B cell (primary cell): ENCODE results near the gene DAGLB. TPM values are rescaled to one million over a fixed set of nuclear protein-coding genes. Genes with fewer than 3 reads are reported as not detected.
"Not testable (repeated sequence)": the region's sequence is repeated elsewhere in the genome, so short reads cannot be mapped to it uniquely, and the experiment has no call there.

Experiments
- ATAC-seq: fragments of 200-7000 bp; cut with Tn5 transposase; one replicate; pipeline ENCODE4 v1.10.0; 2021; ENCODE audit warnings: low read depth, mild to moderate bottlenecking, moderate number of reproducible peaks, moderate library complexity
- CTCF ChIA-PET: fragments of 350-600 bp; sonication (Branson Sonifier 250); formaldehyde crosslinking; loops from one replicate; lab custom pipeline; 2021; ENCODE audit warnings: antibody characterized with exemption, inconsistent platforms; lab: Charles Lee
- POLR2A ChIA-PET: fragments of 350-600 bp; sonication (Branson Sonifier 250); formaldehyde crosslinking; loops from one replicate; lab custom pipeline; 2021; ENCODE audit warnings: antibody characterized with exemption; lab: Charles Lee
- DNase-seq: peaks from one replicate; pipeline ENCODE4 v3.0.0; 2013
- H2AFZ ChIP-seq: 2 replicates; pipeline ENCODE4 v1.6.1; 2012; ENCODE audit warnings: mild to moderate bottlenecking, low read depth, low read length; ENCODE audit not compliant: insufficient read depth, poor library complexity, severe bottlenecking
- H3K27ac ChIP-seq, 2 donors: 1 replicate in 1 of 2; 2 replicates in 1 of 2; pipeline ENCODE4 v1.5.1; 2012 to 2013; ENCODE audit warnings: low read length in 2 of 2, mild to moderate bottlenecking in 2 of 2, moderate library complexity in 1 of 2
- H3K27me3 ChIP-seq, 4 experiments: fragments of 200-600 bp in 1 of 4; sonication (generic) in 1 of 4; replicated peaks in 1 of 4; 1 replicate in 2 of 4; 2 replicates in 2 of 4; pipeline versions ENCODE4 v1.6.1 to v1.7.0; 2013 to 2016; ENCODE audit warnings: low read length in 3 of 4, mild to moderate bottlenecking in 2 of 4, mixed read lengths in 1 of 4, moderate library complexity in 1 of 4; ENCODE audit not compliant: insufficient read depth in 4 of 4, control insufficient read depth in 3 of 4; ENCODE audit errors: control extremely low read depth in 1 of 4
- H3K36me3 ChIP-seq, 2 experiments: replicated peaks in 1 of 2; 1 replicate in 1 of 2; 2 replicates in 1 of 2; pipeline versions ENCODE4 v1.6.1 to v1.7.1; 2013; ENCODE audit warnings: low read length in 1 of 2; ENCODE audit not compliant: insufficient read depth in 2 of 2, control insufficient read depth in 1 of 2; ENCODE audit errors: control extremely low read depth in 1 of 2, extremely low read depth in 1 of 2
- H3K4me1 ChIP-seq, 2 donors: fragments of 200-600 bp in 1 of 2; sonication (generic) in 1 of 2; 1 replicate in 1 of 2; 2 replicates in 1 of 2; pipeline versions ENCODE4 v1.5.1 to v1.6.1; 2013 to 2017; ENCODE audit warnings: low read length in 2 of 2; ENCODE audit not compliant: control insufficient read depth in 2 of 2, insufficient read depth in 2 of 2
- H3K4me2 ChIP-seq: replicated peaks from 2 replicates; pipeline ENCODE3; 2012; ENCODE audit warnings: mild to moderate bottlenecking, low read depth, low read length; ENCODE audit not compliant: poor library complexity, severe bottlenecking
- H3K4me3 ChIP-seq, 5 experiments: fragments of 200-600 bp in 1 of 5; sonication (generic) in 1 of 5; 1 replicate in 3 of 5; 2 replicates in 2 of 5; pipeline versions ENCODE4 v1.5.1 to v1.7.0; 2011 to 2016; ENCODE audit warnings: low read length in 4 of 5, mild to moderate bottlenecking in 4 of 5, low read depth in 2 of 5, control low read depth in 1 of 5, moderate library complexity in 1 of 5; ENCODE audit not compliant: insufficient read depth in 1 of 5; ENCODE audit errors: control extremely low read depth in 1 of 5, extremely low read depth in 1 of 5
- H3K79me2 ChIP-seq: fragments of 200-600 bp; sonication (generic); one replicate; pipeline ENCODE4 v1.6.0; 2016; ENCODE audit warnings: low read length; ENCODE audit not compliant: control insufficient read depth, insufficient read depth
- H3K9ac ChIP-seq: fragments of 200-600 bp; sonication (generic); 2 replicates; pipeline ENCODE4 v1.6.1; 2017; ENCODE audit warnings: mild to moderate bottlenecking, low read length, moderate library complexity
- H3K9me3 ChIP-seq, 3 donors: one replicate each; pipeline versions ENCODE4 v1.6.1 to v1.7.1; 2013; ENCODE audit warnings: low read length in 2 of 3; ENCODE audit not compliant: control insufficient read depth in 2 of 3, insufficient read depth in 1 of 3; ENCODE audit errors: control extremely low read depth in 1 of 3
- H4K20me1 ChIP-seq: 2 replicates; pipeline ENCODE4 v1.6.0; 2012; ENCODE audit warnings: mild to moderate bottlenecking, low read length; ENCODE audit not compliant: insufficient read depth, control insufficient read depth, poor library complexity, severe bottlenecking
- H3K27ac Mint-ChIP-seq: one replicate; pipeline ENCODE4 v1.8.0; 2021; ENCODE audit warnings: mixed read lengths
- H3K27me3 Mint-ChIP-seq: one replicate; pipeline ENCODE4 v1.8.0; 2021; ENCODE audit warnings: mixed read lengths
- H3K4me1 Mint-ChIP-seq: one replicate; pipeline ENCODE4 v1.8.0; 2021; ENCODE audit warnings: mixed read lengths
- H3K4me3 Mint-ChIP-seq: one replicate; pipeline ENCODE4 v1.8.0; 2021; ENCODE audit warnings: mixed read lengths
- H3K9me3 Mint-ChIP-seq: one replicate; pipeline ENCODE4 v1.8.0; 2022; ENCODE audit warnings: mixed read lengths; ENCODE audit not compliant: insufficient read depth
- CTCF ChIP-seq: fragments of 200-600 bp; IDR thresholded peaks from one replicate; pipeline ENCODE4 v1.8.0; 2022; ENCODE audit warnings: antibody characterized with exemption, mild to moderate bottlenecking
- EZH2 ChIP-seq: IDR thresholded peaks from 2 replicates; pipeline ENCODE4 v1.6.1; 2012; ENCODE audit warnings: borderline replicate concordance, low read depth, mild to moderate bottlenecking, moderate library complexity, low read length; ENCODE audit not compliant: insufficient read depth, poor library complexity, severe bottlenecking
- WGBS: methylation state at CpG from one replicate; pipeline ENCODE4 v1.1.5; 2013; ENCODE audit warnings: missing lambda C conversion rate; ENCODE audit not compliant: insufficient coverage; 5-methylcytosine and 5-hydroxymethylcytosine counted together
- intact Hi-C: fragments of 100-400 bp; cut with micrococcal nuclease; formaldehyde crosslinking; loops from one replicate; pipeline ENCODE4 v1.10.0; 2022
- polyA plus RNA-seq: library from polyadenylated mRNA; depleted of rRNA; stranded (reverse); fragments of >200 nt; gene quantifications from 2 replicates; pipeline ENCODE4 v1.2.3, GENCODE V29; 2012
- total RNA-seq, 2 donors: library from RNA; stranded (reverse); fragments of 120-200 nt in 1 of 2; gene quantifications; 1 replicate in 1 of 2; 2 replicates in 1 of 2; pipeline versions ENCODE4 v1.2.3 to v1.2.4, GENCODE V29; 2013 to 2022

Gene DAGLB
- total and polyA plus RNA-seq, 2 donors (not counting 1 experiment from before 2014, with no cell fraction given): 25.2 to 29.6 TPM

- H3K4me1 ChIP-seq: peaks cover 11 to 20% of the 10 kb centered on the region in 2 donors
- ChIA-PET POLR2A (no interaction called here), CTCF (interaction anchor here (0.6 to 1.6 kb wide), 3 partner anchors 33 to 733 kb away, joined by 3 to 5 read pairs (median 3); no protein-coding TSS in a partner anchor)
- H4K20me1 ChIP-seq: peaks cover 57% of the 10 kb centered on the region
- intact Hi-C loops: no loop called here
- no CpG with 5 or more reads among the region's 8 CpGs for WGBS
- H3K27ac ChIP-seq: no peak overlapping the region
- no peak overlapping the region for H2AFZ ChIP-seq
- H3K9me3 ChIP-seq: no peaks in the 10 kb centered on the region
- Mint-ChIP-seq H3K4me1 (peaks cover 23% of the 10 kb centered on the region), H3K27me3 (no peaks in the 10 kb centered on the region), H3K9me3 (no peaks in the 10 kb centered on the region), H3K4me3 (no peak overlapping the region), H3K27ac (no peak overlapping the region)
- peaks cover 60% of the 10 kb centered on the region for H3K79me2 ChIP-seq
- H3K27me3 ChIP-seq: no peaks in the 10 kb centered on the region
- no peak overlapping the region for H3K9ac ChIP-seq
- no peak for ATAC-seq
- H3K4me3 ChIP-seq: no peak overlapping the region
- H3K4me2 ChIP-seq: no peak overlapping the region
- peaks cover 0 to 58% of the 10 kb centered on the region in 2 experiments for H3K36me3 ChIP-seq
- no peak for DNase-seq
- TF ChIP-seq EZH2 (no peak), CTCF (no peak)
Measured at GRCh38 chr7:6399351-6399750, 48.4 kb downstream of the DAGLB start.

- H3K9ac ChIP-seq: no peak overlapping the region
- H3K27ac ChIP-seq: no peak overlapping the region
- no peak for ATAC-seq
- no peaks in the 10 kb centered on the region for H3K9me3 ChIP-seq
- H3K4me1 ChIP-seq: peaks cover 11 to 24% of the 10 kb centered on the region in 2 donors
- peaks cover 57% of the 10 kb centered on the region for H4K20me1 ChIP-seq
- TF ChIP-seq EZH2: no peak
- TF ChIP-seq CTCF: no peak
- peaks cover 64% of the 10 kb centered on the region for H3K79me2 ChIP-seq
- POLR2A ChIA-PET: no interaction called here
- H3K36me3 ChIP-seq: peaks cover 0 to 58% of the 10 kb centered on the region in 2 experiments
- 93% methylated on average over 12 of the region's 12 CpGs for WGBS
- no peak for DNase-seq
- no peaks in the 10 kb centered on the region for H3K9me3 Mint-ChIP-seq
- no peak overlapping the region for H3K27ac Mint-ChIP-seq
- CTCF ChIA-PET: interaction anchor here (1.2 kb wide), 1 partner anchor 49 kb away, joined by 5 read pairs; no protein-coding TSS in a partner anchor
- no peak overlapping the region for H2AFZ ChIP-seq
- H3K27me3 ChIP-seq: no peaks in the 10 kb centered on the region
- H3K4me1 Mint-ChIP-seq: peaks cover 27% of the 10 kb centered on the region
- H3K4me3 Mint-ChIP-seq: no peak overlapping the region
- intact Hi-C loops: no loop called here
- no peaks in the 10 kb centered on the region for H3K27me3 Mint-ChIP-seq
- no peak overlapping the region for H3K4me2 ChIP-seq
- H3K4me3 ChIP-seq: no peak overlapping the region
Measured at GRCh38 chr7:6398943-6399342, 48.8 kb downstream of the DAGLB start.

GRCh38 chr7:6397759-6398495 lies 49.8 kb downstream of the DAGLB start:
- CTCF ChIA-PET: interaction anchor here (0.5 kb wide), 1 partner anchor 37 kb away, joined by 4 read pairs; no protein-coding TSS in a partner anchor
- H3K27me3 Mint-ChIP-seq, POLR2A ChIA-PET, H3K4me3 ChIP-seq, H3K9ac ChIP-seq, intact Hi-C loops, H3K9me3 ChIP-seq, H3K27me3 ChIP-seq, ATAC-seq, H3K9me3 Mint-ChIP-seq, H3K4me3 Mint-ChIP-seq, DNase-seq, H3K4me2 ChIP-seq, H2AFZ ChIP-seq, H3K27ac ChIP-seq: not testable (repeated sequence)
- Mint-ChIP-seq H3K4me1 (peaks cover 37% of the 10 kb centered on the region), H3K27ac (peak overlapping the region; percentile 50)
- Histone ChIP-seq H3K79me2 (peaks cover 74% of the 10 kb centered on the region), H3K4me1 (peaks cover 15 to 34% of the 10 kb centered on the region in 2 donors), H4K20me1 (peaks cover 66% of the 10 kb centered on the region), H3K36me3 (peaks cover 0 to 56% of the 10 kb centered on the region in 2 experiments)
- WGBS: 94% methylated on average over 12 of the region's 15 CpGs
